Stimulated activated naive B cell treated with anti-CD40 and anti-IgM and Interleukin-4, amounts not matched to agents 10 μg/mL and 1 μg/mL and 100 μg/mL, for 72 hours (primary cell): ENCODE results near the gene RBMS3.

Experiments used
- ATAC-seq, 2 donors: fragments of 150-1000 bp; cut with Tn5 transposase; replicated peaks; 2 replicates each; pipeline ENCODE4 v1.10.0; 2021; ENCODE audit warnings: moderate library complexity in 1 of 2
- DNase-seq: peaks from one replicate; pipeline ENCODE4 v3.0.0; 2021
- H3K27ac Mint-ChIP-seq: one replicate; pipeline ENCODE4 v1.8.0; 2022; ENCODE audit warnings: mild to moderate bottlenecking, mixed read lengths
- H3K27me3 Mint-ChIP-seq, 2 donors: one replicate each; pipeline ENCODE4 v1.8.0; 2022; ENCODE audit warnings: mixed read lengths in 2 of 2
- H3K36me3 Mint-ChIP-seq, 2 donors: one replicate each; pipeline ENCODE4 v1.8.0; 2022; ENCODE audit warnings: mixed read lengths in 2 of 2, mild to moderate bottlenecking in 1 of 2
- H3K4me1 Mint-ChIP-seq, 2 donors: one replicate each; pipeline ENCODE4 v1.8.0; 2022; ENCODE audit warnings: mixed read lengths in 2 of 2, mild to moderate bottlenecking in 1 of 2
- H3K4me3 Mint-ChIP-seq, 2 donors: one replicate each; pipeline ENCODE4 v1.8.0; 2022; ENCODE audit warnings: mild to moderate bottlenecking in 2 of 2, mixed read lengths in 2 of 2, moderate library complexity in 1 of 2
- H3K9me3 Mint-ChIP-seq, 2 donors: one replicate each; pipeline ENCODE4 v1.8.0; 2022; ENCODE audit warnings: mixed read lengths in 2 of 2, mild to moderate bottlenecking in 1 of 2

The RBMS3 gene

GRCh38 chr3:29755416-29755815 is 474.5 kb downstream of the RBMS3 start:
- Mint-ChIP-seq H3K36me3 (no peaks in the 10 kb centered on the region), H3K27ac (no peak overlapping the region), H3K9me3 (no peaks in the 10 kb centered on the region), H3K4me1 (no peaks in the 10 kb centered on the region), H3K4me3 (no peak overlapping the region), H3K27me3 (no peaks in the 10 kb centered on the region)
- ATAC-seq, result no peak
- no peak for DNase-seq

- H3K36me3 Mint-ChIP-seq, result no peaks in the 10 kb centered on the region
- H3K27ac Mint-ChIP-seq, result no peak overlapping the region
- no peaks in the 10 kb centered on the region for H3K9me3 Mint-ChIP-seq
- DNase-seq, result no peak
- H3K4me1 Mint-ChIP-seq, result no peaks in the 10 kb centered on the region
- no peaks in the 10 kb centered on the region for H3K27me3 Mint-ChIP-seq
- no peak overlapping the region for H3K4me3 Mint-ChIP-seq
- no peak for ATAC-seq
These were observed 476.3 kb downstream of the RBMS3 start for GRCh38 chr3:29757054-29757777.

DNA sequence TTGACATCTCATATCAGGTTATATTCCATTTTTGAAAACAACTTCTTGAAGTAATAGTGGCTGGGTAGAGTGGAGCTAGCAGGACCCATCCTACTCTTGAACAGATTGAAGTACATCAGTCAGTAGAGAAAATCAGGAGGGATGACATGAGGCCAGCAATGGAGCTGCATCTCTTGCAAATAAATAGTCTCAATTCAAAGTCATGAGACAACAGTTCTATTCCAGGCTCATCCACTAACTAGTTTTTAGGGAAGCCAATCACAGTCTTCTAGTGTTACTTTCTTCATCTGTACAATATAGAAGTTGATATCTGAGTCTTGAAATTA is 477.2 kb downstream of the RBMS3 start:
- Mint-ChIP-seq H3K4me1 (no peaks in the 10 kb centered on the region), H3K4me3 (no peak overlapping the region), H3K9me3 (no peaks in the 10 kb centered on the region), H3K36me3 (no peaks in the 10 kb centered on the region), H3K27me3 (no peaks in the 10 kb centered on the region), H3K27ac (no peak overlapping the region)
- no peak for ATAC-seq
- no peak for DNase-seq

- Mint-ChIP-seq H3K36me3 (no peaks in the 10 kb centered on the region), H3K9me3 (no peaks in the 10 kb centered on the region), H3K4me3 (no peak overlapping the region), H3K27ac (no peak overlapping the region), H3K27me3 (no peaks in the 10 kb centered on the region), H3K4me1 (no peaks in the 10 kb centered on the region)
- DNase-seq, result no peak
- ATAC-seq, result no peak
These were observed 477.8 kb downstream of the RBMS3 start for GRCh38 chr3:29758434-29759322.

DNA sequence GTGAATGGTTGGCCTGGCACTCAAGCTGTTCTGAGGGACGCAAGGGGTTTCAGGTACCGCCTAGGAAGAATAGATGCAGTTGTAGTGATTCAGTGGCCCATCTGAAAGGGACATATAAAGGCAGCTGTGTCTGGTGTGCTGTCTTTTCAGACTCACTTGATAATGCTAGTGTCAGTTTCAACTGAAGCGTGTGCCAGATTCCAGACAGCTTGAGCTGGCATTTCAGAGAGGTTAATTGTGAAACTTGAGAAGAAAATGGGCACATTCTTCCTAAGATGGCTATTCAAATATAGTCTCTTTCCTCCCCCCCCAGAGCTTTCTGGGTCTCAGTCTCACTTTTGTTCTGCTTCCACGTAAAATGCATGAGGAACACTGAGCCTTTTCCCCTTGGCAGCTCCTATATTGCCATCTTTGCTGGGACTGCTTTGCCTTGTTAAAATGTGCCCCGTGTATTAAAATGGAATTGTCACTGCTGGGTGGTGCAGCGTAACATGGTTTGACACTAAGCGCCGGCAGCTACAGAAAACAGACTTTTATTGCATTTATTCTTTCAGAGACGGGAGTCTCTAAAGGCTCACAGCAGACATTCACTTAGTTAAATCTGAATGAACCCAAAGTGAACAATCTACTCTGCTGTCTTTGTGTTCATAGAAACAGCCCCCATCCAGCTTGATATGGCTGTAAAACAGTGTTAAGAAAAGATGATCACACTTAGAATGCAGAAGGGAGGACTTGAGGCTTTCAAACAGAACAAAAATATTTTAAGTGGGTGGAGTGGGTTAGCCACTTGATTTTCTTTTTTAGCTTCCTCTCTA is 478.7 kb downstream of the RBMS3 start:
- Mint-ChIP-seq H3K4me3 (no peak overlapping the region), H3K27me3 (no peaks in the 10 kb centered on the region), H3K4me1 (no peaks in the 10 kb centered on the region), H3K36me3 (no peaks in the 10 kb centered on the region), H3K9me3 (no peaks in the 10 kb centered on the region), H3K27ac (no peak overlapping the region)
- DNase-seq, result no peak
- ATAC-seq, result no peak

DNA sequence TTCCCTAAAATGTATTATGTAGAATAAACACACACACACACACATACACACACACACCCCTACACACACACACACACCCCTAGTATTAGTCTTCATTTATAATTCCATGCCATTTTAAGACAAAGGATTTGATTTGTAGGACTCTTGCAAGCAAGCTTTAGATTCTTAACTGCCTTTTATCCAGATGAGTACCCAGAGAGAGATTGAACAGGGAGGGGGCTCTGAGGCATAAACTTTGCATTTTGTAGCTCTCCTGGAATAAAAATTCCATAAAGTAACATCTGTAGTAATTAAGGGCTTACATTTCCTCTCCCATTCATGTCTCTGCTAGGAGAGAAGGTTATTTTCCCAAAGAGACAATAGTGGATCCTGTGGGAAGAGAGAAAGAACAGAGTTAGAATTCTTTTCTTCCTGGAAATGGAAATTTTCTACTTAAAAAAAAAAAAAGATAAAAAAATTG is 479.4 kb downstream of the RBMS3 start:
- no peaks in the 10 kb centered on the region for H3K27me3 Mint-ChIP-seq
- H3K9me3 Mint-ChIP-seq, result no peaks in the 10 kb centered on the region
- no peaks in the 10 kb centered on the region for H3K36me3 Mint-ChIP-seq
- ATAC-seq (no peak), DNase-seq (no peak)
- no peak overlapping the region for H3K4me3 Mint-ChIP-seq
- H3K27ac Mint-ChIP-seq, result no peak overlapping the region
- no peaks in the 10 kb centered on the region for H3K4me1 Mint-ChIP-seq

GRCh38 chr3:29761517-29761916 is 480.6 kb downstream of the RBMS3 start:
- H3K27ac Mint-ChIP-seq, result no peak overlapping the region
- no peak for ATAC-seq
- DNase-seq, result no peak
- no peaks in the 10 kb centered on the region for H3K36me3 Mint-ChIP-seq
- H3K27me3 Mint-ChIP-seq, result no peaks in the 10 kb centered on the region
- no peaks in the 10 kb centered on the region for H3K4me1 Mint-ChIP-seq
- H3K9me3 Mint-ChIP-seq, result no peaks in the 10 kb centered on the region
- H3K4me3 Mint-ChIP-seq, result no peak overlapping the region

- ATAC-seq (no peak), DNase-seq (no peak)
- no peaks in the 10 kb centered on the region for H3K36me3 Mint-ChIP-seq
- no peaks in the 10 kb centered on the region for H3K4me1 Mint-ChIP-seq
- no peaks in the 10 kb centered on the region for H3K27me3 Mint-ChIP-seq
- no peak overlapping the region for H3K4me3 Mint-ChIP-seq
- H3K9me3 Mint-ChIP-seq, result no peaks in the 10 kb centered on the region
- no peak overlapping the region for H3K27ac Mint-ChIP-seq
These were observed 482.2 kb downstream of the RBMS3 start for GRCh38 chr3:29763115-29763514.

DNA sequence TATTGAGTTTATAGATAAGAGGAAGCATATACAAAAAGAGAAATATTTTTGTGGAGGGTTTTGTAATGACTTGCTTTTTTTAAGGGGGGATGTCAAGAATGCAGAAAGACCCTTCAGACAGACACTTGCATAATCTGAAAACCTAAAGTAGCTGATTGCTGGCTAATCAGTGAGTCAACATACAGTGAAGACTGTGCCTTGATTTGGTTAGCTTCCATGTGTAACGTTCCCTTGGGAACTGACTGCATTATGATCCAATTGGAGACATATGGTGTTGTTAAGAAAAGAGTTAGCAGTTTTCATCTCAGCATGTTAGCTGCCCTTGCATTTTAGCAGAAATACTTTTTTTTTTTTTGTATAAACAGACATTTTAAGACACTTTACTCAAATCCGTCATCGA is 483.2 kb downstream of the RBMS3 start:
- no peak for DNase-seq
- no peak for ATAC-seq
- H3K27me3 Mint-ChIP-seq, result peaks cover 0 to 3% of the 10 kb centered on the region in 2 donors

DNA sequence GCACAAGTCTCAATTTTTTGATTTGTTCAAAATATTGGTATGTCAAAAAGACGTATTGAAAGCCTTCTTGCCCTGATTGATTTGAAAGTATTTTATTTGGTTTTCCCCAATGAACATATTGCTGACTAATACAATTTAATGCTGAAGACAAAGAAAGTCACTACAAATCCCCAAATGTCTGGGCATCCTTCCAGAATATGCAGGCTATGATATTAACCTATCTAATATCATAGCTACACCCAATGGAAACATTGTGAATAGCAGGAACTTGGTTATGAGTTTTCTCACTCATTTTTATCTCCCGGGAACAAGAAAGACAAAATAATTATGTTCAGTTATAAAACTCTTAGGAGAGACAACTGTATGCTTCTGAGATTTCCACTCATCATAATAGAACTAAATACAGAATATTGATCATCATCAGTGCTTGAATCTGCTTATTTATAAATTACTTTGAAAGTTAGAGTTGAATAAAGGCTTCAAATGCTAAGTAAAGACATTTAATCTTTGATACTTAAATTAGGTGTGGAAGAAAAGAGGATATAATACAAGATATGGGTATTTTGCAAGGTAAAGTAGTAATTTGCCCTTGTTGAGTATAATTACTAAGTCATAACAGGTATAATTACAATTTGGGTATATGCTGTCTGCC is 483.9 kb downstream of the RBMS3 start:
- H3K4me3 Mint-ChIP-seq, result no peak overlapping the region

More for the DNA sequence above, 483.2 kb downstream of the RBMS3 start:
- Mint-ChIP-seq H3K36me3 (no peaks in the 10 kb centered on the region), H3K4me1 (no peaks in the 10 kb centered on the region), H3K27ac (no peak overlapping the region), H3K9me3 (no peaks in the 10 kb centered on the region), H3K4me3 (no peak overlapping the region)

GRCh38 chr3:29771602-29772001 is 490.7 kb downstream of the RBMS3 start:
- H3K27ac Mint-ChIP-seq, result no peak overlapping the region

More for the DNA sequence above, 483.9 kb downstream of the RBMS3 start:
- Mint-ChIP-seq H3K27ac (no peak overlapping the region), H3K27me3 (peaks cover 0 to 5% of the 10 kb centered on the region in 2 donors), H3K9me3 (no peaks in the 10 kb centered on the region), H3K36me3 (no peaks in the 10 kb centered on the region), H3K4me1 (no peaks in the 10 kb centered on the region)
- no peak for DNase-seq
- no peak for ATAC-seq

GRCh38 chr3:29772436-29772835 is 491.6 kb downstream of the RBMS3 start:
- H3K36me3 Mint-ChIP-seq, result no peaks in the 10 kb centered on the region
- no peak for ATAC-seq
- no peak overlapping the region for H3K4me3 Mint-ChIP-seq
- no peak overlapping the region for H3K27ac Mint-ChIP-seq
- H3K4me1 Mint-ChIP-seq, result no peaks in the 10 kb centered on the region
- H3K9me3 Mint-ChIP-seq, result peaks cover 0 to 2% of the 10 kb centered on the region in 2 donors
- H3K27me3 Mint-ChIP-seq, result peaks cover 0 to 5% of the 10 kb centered on the region in 2 donors
- no peak for DNase-seq

More at GRCh38 chr3:29771602-29772001, 490.7 kb downstream of the RBMS3 start:
- ATAC-seq (no peak), DNase-seq (no peak)
- peaks cover 0 to 5% of the 10 kb centered on the region in 2 donors for H3K27me3 Mint-ChIP-seq
- H3K9me3 Mint-ChIP-seq, result peaks cover 0 to 2% of the 10 kb centered on the region in 2 donors
- H3K4me1 Mint-ChIP-seq, result no peaks in the 10 kb centered on the region
- no peak overlapping the region for H3K4me3 Mint-ChIP-seq
- H3K36me3 Mint-ChIP-seq, result no peaks in the 10 kb centered on the region

- H3K4me1 Mint-ChIP-seq, result no peaks in the 10 kb centered on the region
- DNase-seq (no peak), ATAC-seq (no peak)
- no peaks in the 10 kb centered on the region for H3K36me3 Mint-ChIP-seq
- H3K27me3 Mint-ChIP-seq, result peaks cover 0 to 5% of the 10 kb centered on the region in 2 donors
- H3K27ac Mint-ChIP-seq, result no peak overlapping the region
- peaks cover 0 to 2% of the 10 kb centered on the region in 2 donors for H3K9me3 Mint-ChIP-seq
- H3K4me3 Mint-ChIP-seq, result no peak overlapping the region
These were observed 492.6 kb downstream of the RBMS3 start for GRCh38 chr3:29773481-29773880.

- Mint-ChIP-seq H3K27ac (no peak overlapping the region), H3K9me3 (peaks cover 0 to 2% of the 10 kb centered on the region in 2 donors), H3K4me3 (no peak overlapping the region), H3K27me3 (no peaks in the 10 kb centered on the region), H3K4me1 (no peaks in the 10 kb centered on the region), H3K36me3 (no peaks in the 10 kb centered on the region)
- DNase-seq (no peak), ATAC-seq (no peak)
These were observed 494.5 kb downstream of the RBMS3 start for GRCh38 chr3:29775340-29775739.
